ENCODE data around the gene C10orf67.

C10orf67 gene

GRCh38 chr10:23195846-23196600 is 148.6 kb downstream of the C10orf67 start:
- Mint-ChIP-seq H3K9me3 (no peaks in the 10 kb centered on the region), H3K4me3 (no peak overlapping the region), H3K27me3 (ENCODE audit: low read depth) (peaks cover 73% of the 10 kb centered on the region), H3K36me3 (ENCODE audit: low read depth) (peaks cover 1% of the 10 kb centered on the region), H3K4me1 (ENCODE audit: low read depth) (no peaks in the 10 kb centered on the region), H3K27ac (no peak overlapping the region)

GRCh38 chr10:23194966-23195845 is 149.4 kb downstream of the C10orf67 start:
- Mint-ChIP-seq H3K4me3 (no peak overlapping the region), H3K27ac (no peak overlapping the region), H3K27me3 (ENCODE audit: low read depth) (peaks cover 73% of the 10 kb centered on the region), H3K36me3 (ENCODE audit: low read depth) (peaks cover 1% of the 10 kb centered on the region), H3K4me1 (ENCODE audit: low read depth) (no peaks in the 10 kb centered on the region), H3K9me3 (no peaks in the 10 kb centered on the region)

GRCh38 chr10:23194471-23194965 is 150.1 kb downstream of the C10orf67 start:
- Mint-ChIP-seq H3K27me3 (ENCODE audit: low read depth) (peaks cover 73% of the 10 kb centered on the region), H3K36me3 (ENCODE audit: low read depth) (peaks cover 1% of the 10 kb centered on the region), H3K9me3 (no peaks in the 10 kb centered on the region), H3K27ac (peak overlapping the region; percentile 20), H3K4me3 (no peak overlapping the region), H3K4me1 (ENCODE audit: low read depth) (no peaks in the 10 kb centered on the region)

- no peak overlapping the region for H3K4me3 Mint-ChIP-seq
- peaks cover 80% of the 10 kb centered on the region for H3K27me3 Mint-ChIP-seq (ENCODE audit: low read depth)
- H3K27ac Mint-ChIP-seq = peak overlapping the region; percentile 74
- peaks cover 1% of the 10 kb centered on the region for H3K36me3 Mint-ChIP-seq (ENCODE audit: low read depth)
- no peaks in the 10 kb centered on the region for H3K9me3 Mint-ChIP-seq
- no peaks in the 10 kb centered on the region for H3K4me1 Mint-ChIP-seq (ENCODE audit: low read depth)
These were observed 151.0 kb downstream of the C10orf67 start for GRCh38 chr10:23193435-23194074.

- H3K27me3 Mint-ChIP-seq (ENCODE audit: low read depth) = peaks cover 80% of the 10 kb centered on the region
- no peak overlapping the region for H3K27ac Mint-ChIP-seq
- H3K9me3 Mint-ChIP-seq = no peaks in the 10 kb centered on the region
- peaks cover 1% of the 10 kb centered on the region for H3K36me3 Mint-ChIP-seq (ENCODE audit: low read depth)
- no peak overlapping the region for H3K4me3 Mint-ChIP-seq
- H3K4me1 Mint-ChIP-seq (ENCODE audit: low read depth) = no peaks in the 10 kb centered on the region
These were observed 151.7 kb downstream of the C10orf67 start for GRCh38 chr10:23192712-23193434.

GRCh38 chr10:23191764-23192711 is 152.6 kb downstream of the C10orf67 start, which contains the start of gene PTF1A:
Gene PTF1A (plus strand): TSS chr10:23192312. CDS start chr10:23192531, 219 bp downstream.
- H3K4me3 Mint-ChIP-seq = no peak within 1 kb of the TSS
- H3K27ac Mint-ChIP-seq = no peak within 1 kb of the TSS
- H3K4me1 Mint-ChIP-seq (ENCODE audit: low read depth) = no peaks in the 10 kb centered on the region
- peaks cover 1% of the 10 kb centered on the region for H3K36me3 Mint-ChIP-seq (ENCODE audit: low read depth)
- peaks cover 79% of the 10 kb centered on the region for H3K27me3 Mint-ChIP-seq (ENCODE audit: low read depth)
- H3K9me3 Mint-ChIP-seq = no peaks in the 10 kb centered on the region

- Mint-ChIP-seq H3K27me3 (ENCODE audit: low read depth) (peaks cover 70% of the 10 kb centered on the region), H3K4me3 (no peak overlapping the region), H3K27ac (no peak overlapping the region), H3K9me3 (no peaks in the 10 kb centered on the region), H3K4me1 (ENCODE audit: low read depth) (no peaks in the 10 kb centered on the region), H3K36me3 (ENCODE audit: low read depth) (peaks cover 1% of the 10 kb centered on the region)
These were observed 153.5 kb downstream of the C10orf67 start for GRCh38 chr10:23190872-23191763.

GRCh38 chr10:23189024-23189423 is 155.6 kb downstream of the C10orf67 start:
- H3K36me3 Mint-ChIP-seq (ENCODE audit: low read depth) = peaks cover 1% of the 10 kb centered on the region
- H3K9me3 Mint-ChIP-seq = no peaks in the 10 kb centered on the region
- H3K4me1 Mint-ChIP-seq (ENCODE audit: low read depth) = no peaks in the 10 kb centered on the region
- no peak overlapping the region for H3K4me3 Mint-ChIP-seq
- peaks cover 53% of the 10 kb centered on the region for H3K27me3 Mint-ChIP-seq (ENCODE audit: low read depth)
- no peak overlapping the region for H3K27ac Mint-ChIP-seq

GRCh38 chr10:23187155-23187554 is 157.4 kb downstream of the C10orf67 start:
- Mint-ChIP-seq H3K27me3 (ENCODE audit: low read depth) (peaks cover 40% of the 10 kb centered on the region), H3K9me3 (no peaks in the 10 kb centered on the region), H3K4me1 (ENCODE audit: low read depth) (no peaks in the 10 kb centered on the region), H3K4me3 (no peak overlapping the region), H3K36me3 (ENCODE audit: low read depth) (no peaks in the 10 kb centered on the region), H3K27ac (no peak overlapping the region)

- Mint-ChIP-seq H3K4me1 (ENCODE audit: low read depth) (no peaks in the 10 kb centered on the region), H3K4me3 (no peak overlapping the region), H3K36me3 (ENCODE audit: low read depth) (no peaks in the 10 kb centered on the region), H3K9me3 (no peaks in the 10 kb centered on the region), H3K27ac (no peak overlapping the region), H3K27me3 (ENCODE audit: low read depth) (peaks cover 44% of the 10 kb centered on the region)
These were observed 157.9 kb downstream of the C10orf67 start for GRCh38 chr10:23186697-23187096.

- Mint-ChIP-seq H3K27ac (no peak overlapping the region), H3K27me3 (ENCODE audit: low read depth) (peaks cover 42% of the 10 kb centered on the region), H3K4me3 (no peak overlapping the region), H3K4me1 (ENCODE audit: low read depth) (no peaks in the 10 kb centered on the region), H3K36me3 (ENCODE audit: low read depth) (no peaks in the 10 kb centered on the region), H3K9me3 (no peaks in the 10 kb centered on the region)
These were observed 158.4 kb downstream of the C10orf67 start for GRCh38 chr10:23186178-23186577.

- no peaks in the 10 kb centered on the region for H3K4me1 Mint-ChIP-seq (ENCODE audit: low read depth)
- H3K9me3 Mint-ChIP-seq = no peaks in the 10 kb centered on the region
These were observed 169.6 kb downstream of the C10orf67 start for GRCh38 chr10:23174977-23175512.

More at GRCh38 chr10:23174977-23175512, 169.6 kb downstream of the C10orf67 start:
- H3K27ac Mint-ChIP-seq = no peak overlapping the region
- H3K4me3 Mint-ChIP-seq = no peak overlapping the region
- H3K27me3 Mint-ChIP-seq (ENCODE audit: low read depth) = peaks cover 74% of the 10 kb centered on the region
- H3K36me3 Mint-ChIP-seq (ENCODE audit: low read depth) = no peaks in the 10 kb centered on the region
